GM13976 (cell line): Measurements from ENCODE around the gene CCNY.

Experiments used
- DNase-seq: peaks from one replicate; pipeline ENCODE4 v3.0.0; 2012; ENCODE audit warnings: low spot score
- in situ Hi-C: fragments of 300-500 bp; cut with MboI; formaldehyde crosslinking; loops from one replicate; pipeline ENCODE4 v1.12.0; 2022; ENCODE audit warnings: low sequenced_read_pairs, mixed read lengths, inconsistent platforms; ENCODE audit not compliant: unreplicated experiment
- TF ChIP-seq, protein P1 (sequence below): IDR thresholded peaks from 2 replicates; pipeline ENCODE4 v1.5.1; 2012; ENCODE audit warnings: borderline replicate concordance, mild to moderate bottlenecking; ENCODE audit not compliant: insufficient read depth; ENCODE audit errors: extremely low read depth, missing control alignments, control extremely low read depth

Gene CCNY

DNA sequence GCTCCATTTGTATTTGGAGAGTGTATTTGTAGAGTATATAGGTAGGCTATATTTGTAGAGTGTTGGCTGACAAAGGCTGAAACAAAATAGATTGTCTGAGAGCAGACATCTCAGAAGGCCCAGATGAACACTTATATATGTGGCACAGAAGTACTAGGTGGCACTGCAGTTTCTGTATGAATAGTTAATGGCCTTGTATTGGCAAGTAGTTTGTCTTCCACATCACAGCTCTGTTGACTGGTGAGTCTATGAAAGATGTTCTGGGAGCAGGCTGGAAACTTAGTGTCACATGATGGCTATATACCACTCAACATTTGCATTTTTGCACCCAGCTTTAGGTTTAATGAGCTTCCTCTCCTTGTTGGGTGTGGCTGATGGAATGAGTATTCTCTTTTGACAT, 51.9 kb downstream of the CCNY start:
- TF ChIP-seq, protein P1, sequence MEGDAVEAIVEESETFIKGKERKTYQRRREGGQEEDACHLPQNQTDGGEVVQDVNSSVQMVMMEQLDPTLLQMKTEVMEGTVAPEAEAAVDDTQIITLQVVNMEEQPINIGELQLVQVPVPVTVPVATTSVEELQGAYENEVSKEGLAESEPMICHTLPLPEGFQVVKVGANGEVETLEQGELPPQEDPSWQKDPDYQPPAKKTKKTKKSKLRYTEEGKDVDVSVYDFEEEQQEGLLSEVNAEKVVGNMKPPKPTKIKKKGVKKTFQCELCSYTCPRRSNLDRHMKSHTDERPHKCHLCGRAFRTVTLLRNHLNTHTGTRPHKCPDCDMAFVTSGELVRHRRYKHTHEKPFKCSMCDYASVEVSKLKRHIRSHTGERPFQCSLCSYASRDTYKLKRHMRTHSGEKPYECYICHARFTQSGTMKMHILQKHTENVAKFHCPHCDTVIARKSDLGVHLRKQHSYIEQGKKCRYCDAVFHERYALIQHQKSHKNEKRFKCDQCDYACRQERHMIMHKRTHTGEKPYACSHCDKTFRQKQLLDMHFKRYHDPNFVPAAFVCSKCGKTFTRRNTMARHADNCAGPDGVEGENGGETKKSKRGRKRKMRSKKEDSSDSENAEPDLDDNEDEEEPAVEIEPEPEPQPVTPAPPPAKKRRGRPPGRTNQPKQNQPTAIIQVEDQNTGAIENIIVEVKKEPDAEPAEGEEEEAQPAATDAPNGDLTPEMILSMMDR: no peak
- in situ Hi-C loops: no loop called here
- DNase-seq: no peak

DNA sequence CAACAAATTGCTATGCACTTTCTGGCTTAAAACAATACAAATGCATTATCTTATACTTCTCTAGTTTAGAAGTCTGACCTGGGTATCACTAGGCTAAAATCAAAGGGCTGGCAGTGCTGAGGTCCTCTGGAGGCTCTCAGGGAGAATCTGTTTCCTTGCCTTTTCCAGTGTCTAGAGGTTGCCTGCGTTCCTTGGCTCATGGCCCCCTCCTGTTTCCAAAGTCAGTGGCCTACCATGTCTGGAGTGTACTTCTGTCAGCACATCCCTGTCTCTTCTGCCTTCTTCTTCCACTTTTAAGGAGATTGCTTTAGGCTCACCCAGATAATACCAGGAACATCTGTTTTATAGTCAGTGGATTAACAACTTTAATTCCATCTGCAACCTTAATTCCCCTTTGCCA, 52.4 kb downstream of the CCNY start:
- in situ Hi-C loops: no loop called here
- DNase-seq: no peak
- TF ChIP-seq, protein P1: no peak

DNA sequence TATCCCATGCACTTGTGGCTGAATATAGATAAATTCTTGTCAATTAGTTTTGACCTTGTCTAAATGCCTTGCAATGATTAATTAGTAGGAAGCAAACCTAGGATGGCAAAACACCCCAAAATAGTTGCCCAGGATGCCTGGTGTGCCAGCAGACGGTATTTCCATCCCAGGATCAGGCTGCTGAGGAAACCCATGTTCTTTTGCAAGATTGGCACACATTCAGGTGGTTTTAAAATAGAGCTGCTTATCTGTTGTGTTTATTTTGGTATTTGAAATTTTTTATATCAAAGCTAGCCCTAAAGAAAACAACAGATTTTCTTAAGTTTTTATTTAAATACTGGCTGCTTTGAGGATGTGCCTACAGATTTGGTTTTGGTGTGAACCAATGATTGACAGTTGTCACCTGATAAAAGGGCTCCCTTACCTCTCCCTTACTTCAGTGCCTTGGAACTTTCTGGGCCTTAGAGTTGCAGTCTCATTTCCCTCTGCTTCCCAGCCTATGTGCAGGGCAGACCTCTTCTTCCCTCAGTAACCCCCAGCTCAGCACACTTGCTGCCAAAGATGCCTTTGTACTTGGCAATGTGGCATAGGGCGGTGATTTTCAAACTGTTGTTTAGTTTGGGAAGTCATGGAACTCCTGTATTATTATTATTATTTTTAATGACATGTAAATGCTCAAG, 54.0 kb downstream of the CCNY start:
- TF ChIP-seq, protein P1: no peak
- in situ Hi-C loops: no loop called here
- DNase-seq: no peak

DNA sequence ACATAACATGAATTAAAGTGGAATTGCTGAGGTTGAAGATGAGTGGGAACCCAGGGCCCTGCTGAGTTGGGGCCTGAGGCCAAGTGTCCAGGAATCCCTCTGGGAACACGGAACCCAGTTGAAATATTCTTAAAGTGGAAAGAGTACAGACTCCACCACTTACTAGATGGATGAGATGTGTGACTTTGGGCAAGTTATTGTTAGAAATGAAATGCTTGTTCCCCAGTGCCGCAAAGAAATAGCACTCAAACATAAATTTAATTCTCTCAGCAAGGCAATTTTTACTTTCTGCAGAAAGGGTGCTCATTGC, 54.5 kb downstream of the CCNY start:
- TF ChIP-seq, protein P1: no peak
- DNase-seq: no peak
- in situ Hi-C loops: no loop called here

DNA sequence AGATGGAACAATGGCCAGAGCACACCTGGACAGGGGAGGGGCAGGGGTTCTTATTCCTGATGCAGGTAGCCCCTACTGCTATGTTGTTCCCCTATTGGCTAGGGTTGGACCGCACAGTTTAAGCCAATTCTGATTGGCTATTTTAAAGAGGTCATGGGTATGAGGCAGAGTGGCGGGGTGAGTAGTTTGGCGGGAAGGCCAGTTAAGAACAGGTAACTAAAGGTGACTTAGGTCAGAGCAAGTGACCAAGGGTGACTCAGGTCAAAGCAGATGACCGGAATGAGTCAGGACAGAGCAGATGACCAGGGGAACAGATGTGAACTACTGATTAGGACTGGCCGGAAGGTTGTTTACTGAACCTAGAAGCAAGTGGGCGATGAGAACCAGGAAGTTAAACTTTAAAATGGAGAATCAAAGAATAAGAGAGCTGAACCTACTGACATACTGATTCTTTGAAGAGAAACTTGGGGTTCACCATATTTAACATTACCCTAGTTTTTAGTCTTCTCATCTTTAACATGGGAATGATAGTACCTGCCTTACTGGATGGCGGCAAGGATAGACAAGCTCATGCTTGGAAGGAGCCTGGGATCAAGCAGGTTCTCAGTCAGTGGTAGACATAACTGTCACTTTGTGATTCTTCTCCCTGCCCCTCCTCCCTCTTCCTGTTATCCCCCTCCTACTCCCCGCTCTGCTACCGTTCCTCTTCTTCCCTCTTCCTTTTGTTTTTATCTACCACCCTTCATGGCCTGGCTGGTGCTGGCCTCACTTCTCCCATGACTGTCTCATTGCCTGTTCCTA, 55.0 kb downstream of the CCNY start:
- TF ChIP-seq, protein P1: no peak
- no peak for DNase-seq
- in situ Hi-C loops: no loop called here

DNA sequence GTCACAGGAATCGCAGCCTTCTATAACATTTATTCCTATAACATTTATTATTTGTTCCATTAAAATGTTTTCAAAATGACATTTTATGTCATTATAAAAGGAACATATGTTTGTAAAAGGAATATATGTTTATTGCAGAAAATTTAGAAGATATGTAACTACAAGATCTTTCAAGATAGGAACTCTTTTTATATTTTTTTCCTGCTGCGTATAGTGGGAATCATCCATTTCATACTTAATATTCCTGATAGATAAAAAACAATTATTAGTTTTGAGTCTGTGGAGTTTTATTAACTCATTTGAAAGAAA, 55.6 kb downstream of the CCNY start:
- DNase-seq: no peak
- TF ChIP-seq, protein P1: no peak
- in situ Hi-C loops: no loop called here
